Activated CD8-positive, alpha-beta memory T cell treated with anti-CD3 and anti-CD28 coated beads for 4 hours (primary cell): ENCODE measurements around the gene ZMYM2.

Experiments used
- DNase-seq, 2 donors: peaks; one replicate each; pipeline ENCODE4 v3.0.0-alpha.2; 2020; ENCODE audit warnings: low read depth in 2 of 2

The ZMYM2 gene

DNA sequence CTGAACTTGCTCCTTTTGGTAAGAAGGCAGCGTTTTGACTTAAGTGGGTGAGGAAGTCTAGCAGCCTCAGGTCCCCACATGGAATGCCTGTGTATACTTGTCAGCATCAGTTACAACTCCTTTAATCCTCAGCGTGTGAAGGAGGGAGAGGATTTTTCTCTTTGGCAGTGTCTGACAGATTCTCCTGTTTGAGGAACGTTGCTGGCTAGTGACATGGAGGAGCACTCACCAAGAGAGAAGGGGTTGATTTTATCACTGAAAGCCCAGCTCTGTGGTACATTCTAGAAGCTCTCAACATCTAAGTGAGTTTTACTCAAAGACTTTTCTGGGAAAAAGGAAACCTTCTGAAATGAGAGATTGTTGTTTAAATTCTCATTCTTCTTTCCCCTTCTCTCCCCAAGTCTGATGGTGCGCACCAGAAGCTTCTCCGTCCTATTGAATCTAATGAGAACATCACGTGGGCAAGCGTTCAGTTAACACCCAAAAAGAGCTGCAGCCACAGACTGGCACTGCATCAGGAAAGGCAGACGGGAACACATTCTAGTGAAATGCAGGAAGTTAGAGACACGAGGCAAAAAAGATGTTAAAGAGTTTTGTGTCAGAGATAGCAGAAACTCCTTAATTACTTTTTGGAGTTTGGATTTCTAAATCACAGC lies 144.1 kb downstream of the ZMYM2 start:
- DNase-seq: no peak

DNA sequence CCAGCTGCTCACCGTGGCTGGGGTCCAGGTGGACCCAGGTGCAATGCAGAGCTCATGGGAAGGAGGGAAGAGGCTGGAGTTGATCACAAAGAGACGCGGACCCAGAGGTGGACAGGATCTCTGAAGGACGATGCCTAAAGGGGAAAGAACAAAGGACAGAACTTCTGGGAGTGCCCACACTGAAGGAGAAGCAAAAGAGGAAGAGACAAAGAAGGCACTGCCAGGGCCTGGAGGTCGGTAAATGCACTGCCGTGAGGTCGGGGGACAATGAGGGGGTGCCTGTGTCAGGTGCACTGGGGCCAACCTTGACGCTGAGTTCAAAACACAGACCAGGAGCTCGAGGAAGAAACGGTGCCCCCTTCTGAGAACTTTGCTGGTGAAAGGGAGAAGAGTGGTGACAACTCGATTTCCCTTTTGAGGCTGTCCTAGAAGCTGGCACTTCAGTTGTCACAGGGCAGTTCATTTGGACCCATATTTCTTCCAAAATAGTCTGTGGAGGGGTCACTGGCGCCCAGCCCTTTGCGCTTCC lies 146.7 kb downstream of the ZMYM2 start:
- DNase-seq: no peak

GRCh38 chr13:20106742-20107141 lies 148.2 kb downstream of the ZMYM2 start:
- DNase-seq: no peak

- DNase-seq: no peak
These were observed 150.5 kb downstream of the ZMYM2 start for GRCh38 chr13:20109037-20109436.

- no peak for DNase-seq
These were observed 155.6 kb downstream of the ZMYM2 start for GRCh38 chr13:20114066-20114610.

DNA sequence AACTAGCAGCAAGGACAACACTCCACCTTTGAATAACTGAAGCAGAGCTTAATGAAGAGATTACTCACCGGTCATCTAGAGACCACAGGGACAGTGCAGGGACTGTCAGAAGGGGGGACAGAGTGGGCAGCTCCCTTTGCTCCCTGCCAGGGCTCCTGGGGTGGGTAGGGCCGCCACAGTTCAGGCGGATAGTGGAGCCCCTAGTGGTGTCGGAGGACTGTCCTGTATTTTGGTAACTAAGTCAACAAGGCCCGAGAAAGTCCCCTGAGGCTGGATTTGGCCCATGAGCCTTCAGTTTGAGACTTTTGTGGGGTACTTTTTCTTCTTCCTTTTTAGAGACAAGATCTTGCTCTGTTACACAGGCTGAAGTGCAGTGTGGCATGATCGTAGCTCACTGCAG lies 157.7 kb downstream of the ZMYM2 start:
- DNase-seq: no peak

DNA sequence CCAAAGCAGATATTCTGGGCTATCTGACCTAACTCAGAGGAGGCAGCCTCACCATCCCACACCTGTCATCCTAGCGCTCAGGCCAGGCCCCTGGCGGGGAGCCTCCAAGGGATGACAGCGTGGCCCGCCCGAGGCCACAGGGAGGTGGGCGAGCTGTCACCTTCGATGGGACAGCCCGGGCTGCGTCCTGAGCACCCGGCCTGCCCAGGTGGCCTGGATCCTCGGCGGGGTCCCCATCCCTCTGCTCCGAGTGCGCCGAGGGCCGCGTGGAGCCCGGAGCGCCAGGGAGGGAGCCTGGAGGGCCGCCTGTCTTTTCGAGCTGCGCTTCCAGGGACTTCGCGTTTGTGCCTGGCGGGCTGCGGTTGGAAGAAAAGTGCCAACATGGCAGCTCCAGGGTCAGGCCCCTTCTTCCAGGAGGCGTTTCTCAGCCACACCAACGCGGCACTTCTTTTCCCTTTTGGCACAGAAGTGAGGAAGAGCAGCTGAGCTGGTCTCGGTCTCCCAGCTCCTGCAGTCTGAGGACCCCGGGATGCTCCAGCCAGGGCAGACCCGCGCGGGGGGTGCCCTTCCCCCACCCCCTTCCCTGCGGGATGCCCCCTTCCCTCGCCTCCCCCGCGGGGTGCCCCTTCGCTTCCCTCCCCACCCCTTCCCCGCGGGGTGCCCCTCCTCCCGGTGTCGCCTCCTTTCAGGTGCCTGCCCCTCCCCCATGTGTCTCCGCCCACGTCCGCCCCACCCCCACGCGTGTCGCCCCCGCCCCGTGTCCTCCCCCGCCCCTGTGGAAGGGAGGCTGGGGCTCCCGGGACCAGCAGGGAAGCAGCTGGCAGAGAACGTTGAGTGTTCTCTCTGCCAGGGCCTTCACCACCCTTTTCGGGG lies 160.0 kb downstream of the ZMYM2 start:
- no peak for DNase-seq

- no peak for DNase-seq
These were observed 161.4 kb downstream of the ZMYM2 start for GRCh38 chr13:20119960-20120359.

GRCh38 chr13:20121159-20121525 lies 162.6 kb downstream of the ZMYM2 start:
- no peak for DNase-seq

- no peak for DNase-seq
These were observed 165.8 kb downstream of the ZMYM2 start for GRCh38 chr13:20124303-20124702.

DNA sequence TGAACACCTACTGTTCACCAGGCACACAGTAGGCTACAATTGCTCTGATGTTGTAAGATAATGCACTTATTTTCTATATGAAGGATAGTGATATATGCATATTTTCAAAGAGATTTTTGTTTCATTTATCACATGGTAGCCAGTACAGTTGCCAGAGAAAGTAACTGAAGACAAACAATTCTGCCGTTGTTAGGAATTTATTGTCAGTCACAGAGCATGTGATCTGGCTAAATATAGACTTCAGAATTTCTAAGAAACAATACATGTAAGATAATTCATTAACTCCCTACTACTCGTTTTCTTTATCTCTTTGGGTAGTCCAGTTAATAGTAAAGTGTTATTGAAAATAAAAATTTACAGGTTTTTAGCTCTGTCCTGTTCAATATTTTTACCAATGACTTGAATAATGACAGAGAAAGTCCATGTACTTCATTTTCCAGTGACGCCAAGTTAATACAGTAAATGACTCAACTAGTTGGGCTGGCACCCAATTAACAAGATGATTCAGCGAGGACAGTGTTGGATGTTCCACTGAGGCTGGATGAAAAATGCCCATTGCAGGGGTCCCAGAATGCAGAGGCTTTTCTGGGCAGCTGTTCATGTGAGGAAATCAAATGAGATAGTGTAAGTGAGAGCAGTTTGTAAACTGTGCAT lies 166.7 kb downstream of the ZMYM2 start:
- DNase-seq: no peak

DNA sequence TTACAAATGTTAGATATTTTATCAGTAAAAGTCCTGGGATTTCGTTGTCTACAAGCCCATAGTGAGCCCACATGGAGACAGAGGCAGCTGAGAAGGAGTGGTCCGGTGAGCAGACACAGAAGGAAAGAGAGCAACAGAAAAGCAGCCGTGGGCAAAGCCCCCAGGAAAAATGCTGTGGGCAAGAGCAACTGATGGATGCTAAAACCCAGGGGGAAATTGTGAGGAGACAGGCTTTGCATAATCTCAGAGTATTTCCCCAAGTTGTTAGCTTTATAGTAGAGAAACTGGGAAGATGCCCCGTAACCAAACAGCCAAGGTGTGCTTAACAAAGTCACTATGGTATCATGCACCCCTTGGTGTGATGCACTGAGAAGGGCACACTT lies 167.2 kb downstream of the ZMYM2 start:
- DNase-seq: no peak

GRCh38 chr13:20126541-20127261 lies 168.2 kb downstream of the ZMYM2 start:
- DNase-seq: no peak

DNA sequence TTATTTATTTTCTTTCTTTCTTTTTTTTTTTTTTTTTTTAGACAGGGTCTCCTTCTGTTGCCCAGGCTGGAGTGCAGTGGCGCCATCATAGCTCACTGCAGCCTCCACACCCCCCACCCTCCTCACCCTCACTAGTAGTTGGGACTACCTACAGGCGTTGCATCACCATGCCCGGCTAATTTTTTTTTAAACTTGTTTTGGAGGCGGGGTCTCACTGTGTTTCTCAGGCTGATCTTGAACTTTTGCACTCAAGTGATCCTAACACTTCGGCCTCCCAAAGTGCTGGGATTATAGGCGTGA lies 168.7 kb downstream of the ZMYM2 start:
- DNase-seq: no peak

DNA sequence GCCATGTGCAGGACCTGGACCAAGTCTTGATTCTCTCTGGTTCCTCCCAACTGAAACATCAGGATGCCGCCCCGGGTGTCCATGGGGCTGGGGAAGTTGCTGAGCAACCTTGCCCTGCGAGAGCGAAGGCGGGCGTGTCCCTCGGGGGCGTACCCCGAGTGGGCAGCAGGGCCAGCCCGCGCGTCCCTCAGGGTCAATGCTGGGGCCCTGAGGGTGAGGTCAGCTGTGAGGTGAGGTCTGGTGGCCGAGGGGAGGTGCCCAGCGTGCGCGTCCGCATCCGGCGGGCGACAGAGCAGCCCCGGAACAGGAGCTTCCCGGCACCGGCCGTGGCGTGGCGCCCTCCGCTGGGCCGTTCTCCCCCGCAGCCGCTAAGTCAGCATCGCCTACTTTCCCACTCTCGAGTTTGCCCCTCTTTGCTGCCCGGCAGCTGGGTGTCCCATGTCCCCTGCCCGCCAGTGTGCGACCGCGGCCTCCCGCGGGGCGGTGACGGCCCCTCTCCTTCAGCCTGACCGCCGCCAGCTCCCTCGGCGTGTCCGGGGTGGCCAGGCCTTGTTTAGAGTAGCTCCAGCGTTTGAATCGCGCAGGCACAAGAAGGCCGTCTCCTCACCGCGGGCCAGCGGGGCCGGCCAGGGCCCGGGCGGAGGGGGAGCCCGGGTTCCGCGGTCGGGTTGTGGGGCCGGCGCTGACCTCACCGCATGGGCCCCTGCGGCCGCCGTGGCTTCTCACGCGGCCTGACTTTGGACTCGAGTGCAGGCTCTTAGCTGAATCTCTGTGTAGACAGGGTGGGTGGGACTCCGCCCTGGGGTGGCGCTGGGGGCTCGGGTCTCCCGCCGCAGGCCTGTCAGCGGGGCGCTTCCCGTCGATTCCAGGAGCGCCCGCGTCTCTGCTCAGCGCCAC lies 169.3 kb downstream of the ZMYM2 start:
- no peak for DNase-seq

- DNase-seq: no peak
These were observed 170.0 kb downstream of the ZMYM2 start for GRCh38 chr13:20128459-20128931.

GRCh38 chr13:20129076-20129475 lies 170.5 kb downstream of the ZMYM2 start:
- DNase-seq: no peak

GRCh38 chr13:20130012-20130411 lies 171.5 kb downstream of the ZMYM2 start:
- no peak for DNase-seq

- DNase-seq: no peak
These were observed 172.1 kb downstream of the ZMYM2 start for GRCh38 chr13:20130652-20131051.

GRCh38 chr13:20131057-20131832 lies 172.7 kb downstream of the ZMYM2 start:
- no peak for DNase-seq
